ENCODE data around the gene CACNG5. TPM values are rescaled to one million over a fixed set of nuclear protein-coding genes. Genes with fewer than 3 reads are reported as not detected.

CACNG5 gene
- polyA plus RNA-seq, 4 donors: 2.9 to 3.5 (median 3.0) TPM

DNA sequence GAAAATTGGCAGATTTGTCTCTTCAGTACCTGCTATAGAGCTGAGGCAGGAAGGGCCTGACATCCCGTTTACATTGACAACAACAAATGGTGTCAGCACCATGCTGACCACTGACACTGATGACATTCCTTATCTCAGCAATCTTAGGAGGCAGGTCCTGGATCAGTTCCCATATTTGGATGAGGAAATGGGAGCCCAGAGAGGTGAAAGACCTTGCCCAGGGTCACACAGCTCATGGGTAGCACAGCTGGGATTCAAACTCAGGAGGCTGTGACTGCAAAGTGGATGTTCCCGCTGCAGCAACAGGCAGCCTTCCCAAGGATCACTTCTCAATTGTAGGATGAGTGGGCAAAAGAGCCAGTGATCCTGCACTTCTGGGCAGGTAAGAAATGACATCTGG is 99.1 kb downstream of the CACNG5 start:
- DNase-seq (ENCODE audit: low read depth in 4 of 4, low spot score in 3 of 4): no peak

Other genes starting within 250 kb of the CACNG5 start
- gene CACNG4, start 129.6 kb downstream of the CACNG5 start, polyA plus RNA-seq (ENCODE audit: insufficient read length in 4 of 4): 1 to 10 TPM; 3.6 to 4.7 (median 3.8) TPM
- not detected for gene CACNG1, start 209.4 kb downstream of the CACNG5 start, polyA plus RNA-seq (ENCODE audit: insufficient read length in 4 of 4)

Measured in right renal pelvis (tissue), 4 donors.